ENCODE results near the gene CROT.

DNA sequence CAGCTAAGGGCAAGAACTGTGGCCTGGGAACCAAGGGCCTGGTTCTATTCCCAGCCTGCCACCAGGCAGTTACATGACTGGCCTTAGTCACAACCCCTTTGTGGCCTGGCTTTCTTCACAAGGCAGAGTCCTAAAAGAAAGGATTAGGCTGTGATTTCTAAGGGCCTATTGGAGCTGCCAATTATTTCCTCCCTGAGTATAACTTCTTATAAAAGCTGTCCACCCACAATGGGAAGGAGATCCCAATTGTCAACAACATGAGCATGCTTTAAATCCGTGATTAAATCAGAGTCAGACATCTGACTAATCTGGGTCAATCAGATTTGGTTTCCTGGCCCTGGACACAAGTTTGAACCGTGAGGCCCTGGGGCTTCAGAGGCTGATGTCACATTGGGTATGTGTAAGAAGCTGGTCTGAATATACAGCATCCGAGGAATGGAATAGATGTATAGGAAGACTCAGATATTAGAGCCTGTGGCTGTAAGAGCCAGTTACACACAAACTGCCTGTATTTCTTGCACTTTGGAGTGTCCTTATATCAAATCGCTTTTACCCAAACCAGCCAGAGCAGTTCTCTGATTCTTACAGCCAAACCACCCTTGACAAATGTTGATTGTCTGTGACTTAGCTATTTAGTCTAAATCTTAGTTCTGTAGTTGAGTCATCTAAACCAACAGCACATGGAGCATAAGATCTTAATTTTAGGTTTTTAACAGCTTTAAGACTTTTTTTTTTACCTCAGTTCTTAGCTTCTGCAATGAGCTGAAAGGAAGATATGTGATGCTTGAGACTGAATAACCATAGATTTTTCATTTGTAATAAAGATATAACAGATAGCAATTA lies 68.7 kb downstream of the CROT start:
- TF ChIP-seq CTCF (IDR thresholded peaks at IDR 0.05; ENCODE audit: low read depth, low read length): no peak
- TF ChIP-seq EZH2phosphoT487 (IDR thresholded peaks at IDR 0.05; ENCODE audit: low read depth): no peak

All from OCI-LY3 (cell line).